Stimulated activated CD4-positive, alpha-beta T cell treated with anti-CD3 and anti-CD28 coated beads, Interleukin-12 subunit alpha, Interleukin-12 subunit beta, amount 100 ng/mL, for 4 hours (primary cell): ENCODE data around the gene C11orf54.
"Not testable (repeated sequence)": the region's sequence is repeated elsewhere in the genome, so short reads cannot be mapped to it uniquely, and the experiment has no call there.

Experiments
- DNase-seq: peaks from one replicate; pipeline ENCODE4 v3.0.0-alpha.2; 2020

The C11orf54 gene

GRCh38 chr11:93735627-93736026 is 5.8 kb upstream of the C11orf54 start:
- DNase-seq = no peak

DNA sequence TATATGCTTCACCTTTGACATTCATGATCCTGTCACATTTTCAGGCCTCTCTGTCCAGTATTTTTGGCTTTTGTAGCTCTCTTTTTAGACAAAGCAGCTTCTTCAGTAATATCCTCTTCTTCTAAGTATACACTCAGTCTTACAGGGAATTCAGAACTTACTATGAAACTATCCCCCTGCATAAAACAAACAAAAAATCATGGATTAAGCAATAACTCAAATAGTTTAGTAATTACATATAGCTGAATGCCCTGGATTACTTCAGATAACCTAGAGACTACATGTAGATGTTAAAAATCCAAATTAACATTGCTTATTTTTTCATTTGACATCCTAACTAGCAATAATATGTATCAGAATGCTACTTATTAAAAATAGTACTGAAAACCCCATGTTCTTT is 5.3 kb upstream of the C11orf54 start:
- no peak for DNase-seq

DNA sequence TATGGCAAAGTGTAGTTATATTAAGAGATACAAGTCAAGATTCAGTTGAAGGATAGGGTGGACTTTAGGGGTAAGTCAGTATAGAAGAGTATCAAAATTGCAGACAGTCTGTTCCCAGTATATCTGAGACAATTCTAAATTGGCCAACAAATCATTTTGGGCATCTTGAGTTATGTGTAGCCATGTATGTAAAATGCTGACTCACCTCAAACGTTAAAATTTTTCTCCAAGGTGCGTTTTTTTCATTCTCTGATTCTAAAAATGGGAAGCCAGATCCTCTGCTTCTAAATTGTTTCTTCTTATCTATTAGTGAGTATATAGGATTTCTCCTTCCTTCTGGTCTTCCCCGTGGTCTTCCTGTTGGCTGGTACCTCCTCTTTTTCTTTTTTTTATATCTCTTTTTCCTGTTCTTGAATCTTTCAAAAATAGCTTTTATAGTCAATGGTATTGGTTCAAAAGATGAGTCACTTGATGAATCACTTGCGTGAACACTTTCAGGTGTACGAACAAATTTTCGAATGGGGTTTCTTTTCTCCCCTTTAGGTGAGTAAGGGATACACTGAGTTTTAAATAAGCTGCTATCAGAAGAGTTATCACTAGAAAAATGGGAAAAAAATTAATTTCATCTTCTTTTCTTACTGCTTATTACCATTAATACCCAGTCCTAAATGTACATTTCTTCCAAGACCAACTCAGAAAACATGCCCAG is 3.4 kb upstream of the C11orf54 start:
- no peak for DNase-seq

- no peak for DNase-seq
Measured at GRCh38 chr11:93738647-93739081, 2.8 kb upstream of the C11orf54 start.

- DNase-seq = peak; percentile 43
Measured at GRCh38 chr11:93740031-93740729, 1.3 kb upstream of the C11orf54 start.

GRCh38 chr11:93740730-93741093 is 760 bp upstream of the C11orf54 start:
- DNase-seq = peak; percentile 60

DNA sequence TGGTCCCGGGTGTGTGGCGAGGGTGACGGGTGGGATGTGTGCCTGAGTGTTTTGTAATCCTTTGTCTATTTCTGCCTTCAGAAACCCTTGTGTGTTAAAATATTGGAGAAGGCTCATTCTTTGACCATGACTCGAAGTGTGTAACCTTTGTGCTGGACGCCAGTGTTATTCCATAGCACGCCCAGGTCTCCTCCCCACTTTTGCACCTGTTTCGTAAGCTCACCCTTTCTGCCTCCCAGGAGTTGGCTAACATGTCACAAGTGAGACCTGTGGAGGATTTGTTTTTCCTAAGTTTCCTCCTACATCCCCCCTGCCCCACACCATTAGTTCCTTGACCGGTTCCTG is 382 bp downstream of the C11orf54 start:
- no peak for DNase-seq

- DNase-seq = no peak
Measured at GRCh38 chr11:93743291-93743690, 1.8 kb downstream of the C11orf54 start.

DNA sequence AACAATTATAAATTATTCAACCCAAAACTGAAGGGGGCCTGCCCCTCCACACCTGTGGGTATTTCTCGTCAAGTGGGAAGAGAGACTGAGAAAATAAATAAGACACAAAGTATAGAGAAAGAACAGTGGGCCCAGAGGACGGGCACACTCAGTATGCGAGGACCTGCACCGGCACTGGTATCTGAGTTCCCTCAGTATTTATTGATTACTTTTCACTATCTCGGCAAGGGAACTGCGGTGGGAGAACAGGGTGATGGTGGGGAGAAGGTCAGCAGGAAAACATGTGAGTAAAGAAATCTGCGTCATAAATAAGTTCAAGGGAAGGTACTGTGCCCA is 3.2 kb downstream of the C11orf54 start:
- no peak for DNase-seq

GRCh38 chr11:93745005-93745755 is 3.7 kb downstream of the C11orf54 start:
- not testable (repeated sequence) for DNase-seq

GRCh38 chr11:93746101-93746500 is 4.6 kb downstream of the C11orf54 start:
- no peak for DNase-seq

- DNase-seq = no peak
Measured at GRCh38 chr11:93747122-93747521, 5.7 kb downstream of the C11orf54 start.

DNA sequence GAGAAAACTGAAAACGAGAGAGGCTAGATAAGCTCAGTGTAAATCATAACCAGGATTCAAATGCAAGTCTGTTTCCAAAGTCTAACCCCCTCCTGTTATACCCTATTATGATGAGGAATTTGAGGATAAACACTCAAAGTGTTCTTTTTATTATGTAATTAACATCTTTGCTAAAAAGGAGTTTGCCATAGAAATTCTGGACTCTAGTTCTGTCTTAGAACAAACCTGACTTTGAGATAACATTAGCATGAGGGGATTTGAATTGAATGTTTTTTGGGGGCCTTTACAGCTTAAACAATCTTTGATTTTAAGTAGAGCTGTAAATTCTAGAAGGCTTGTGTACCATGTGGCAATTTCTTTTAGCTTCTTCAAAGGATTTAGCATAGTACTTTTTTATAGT is 9.5 kb downstream of the C11orf54 start:
- no peak for DNase-seq

- DNase-seq = no peak
Measured at GRCh38 chr11:93753241-93753640, 11.8 kb downstream of the C11orf54 start.

DNA sequence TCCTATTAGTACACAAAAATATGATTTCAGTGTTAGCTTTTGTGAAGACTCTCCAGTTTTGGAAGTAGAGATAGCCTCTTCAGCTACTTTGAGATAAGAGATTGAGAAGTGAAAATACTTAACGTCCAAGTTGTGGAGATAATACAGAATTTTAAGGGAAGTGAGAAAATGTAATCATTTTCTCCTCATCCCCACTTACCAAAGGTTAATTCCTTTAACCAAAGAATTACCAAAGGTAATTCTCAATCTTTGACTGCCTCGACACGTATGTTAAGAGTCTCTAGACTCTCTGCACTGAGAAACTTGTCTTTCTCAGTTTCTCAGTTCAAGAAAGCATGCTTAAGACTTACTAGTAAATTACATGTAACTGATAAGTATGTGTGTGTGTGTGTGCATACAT is 15.3 kb downstream of the C11orf54 start:
- no peak for DNase-seq

DNA sequence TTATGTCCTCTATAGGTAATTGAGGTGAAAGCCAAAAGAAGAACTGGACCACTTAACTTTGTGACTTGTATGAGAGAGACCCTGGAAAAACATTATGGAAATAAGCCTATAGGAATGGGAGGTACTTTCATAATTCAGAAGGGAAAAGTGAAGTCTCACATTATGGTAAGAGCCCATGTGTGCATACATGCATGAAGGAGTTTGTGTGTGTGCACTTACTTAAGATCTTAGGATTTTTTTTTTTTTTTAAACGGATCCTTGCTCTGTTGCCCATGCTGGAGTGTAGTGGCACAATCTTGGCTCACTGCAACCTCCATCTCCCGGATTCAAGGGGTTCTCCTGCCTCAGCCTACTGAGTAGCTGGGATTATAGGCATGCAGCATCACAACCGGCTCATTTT is 15.8 kb downstream of the C11orf54 start:
- DNase-seq = no peak

DNA sequence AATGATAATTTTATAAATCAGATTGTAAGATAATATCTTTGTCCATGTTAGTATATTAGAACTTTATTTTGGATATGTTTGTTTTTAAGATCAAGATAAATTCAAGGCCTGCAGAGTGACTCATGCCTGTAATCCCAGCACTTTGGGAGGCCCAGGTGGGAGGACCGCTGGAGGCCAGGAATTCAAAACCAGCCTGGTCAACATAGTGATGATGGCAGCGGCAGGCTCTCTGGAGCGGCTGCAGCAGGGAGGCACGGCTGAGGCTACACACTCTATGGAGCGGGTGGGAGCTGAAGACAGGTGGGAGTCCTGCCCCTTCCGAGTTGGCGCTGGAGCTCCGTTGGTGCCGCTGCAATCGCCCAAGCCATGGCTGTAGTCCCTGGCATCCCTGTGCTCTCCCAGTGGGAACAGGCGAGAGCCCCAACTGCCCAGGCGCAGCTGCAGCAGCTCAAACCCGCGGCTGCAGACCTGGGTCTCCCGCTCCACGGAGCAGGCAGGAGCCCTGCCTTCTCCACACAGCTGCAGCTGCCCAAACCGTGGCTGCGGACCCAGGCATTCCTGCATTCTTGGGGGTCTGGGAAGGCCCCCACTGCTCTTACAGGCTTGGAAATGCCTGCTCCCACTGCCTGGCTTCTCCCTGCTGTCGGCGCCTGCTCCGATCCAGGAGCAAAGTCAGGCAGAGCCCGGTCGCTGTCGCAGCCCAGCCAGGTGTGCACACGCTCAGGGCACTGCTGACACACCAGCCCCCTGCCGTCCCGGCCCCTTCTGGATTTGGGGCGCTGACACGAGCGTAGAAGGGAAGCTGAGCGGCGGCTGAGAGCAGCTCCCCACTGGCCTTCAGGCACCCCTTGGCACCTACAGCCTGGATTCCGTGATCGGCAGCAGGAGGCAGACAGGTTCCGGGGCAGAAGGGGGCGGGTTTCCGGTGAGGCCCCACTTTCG is 16.7 kb downstream of the C11orf54 start:
- DNase-seq = no peak

DNA sequence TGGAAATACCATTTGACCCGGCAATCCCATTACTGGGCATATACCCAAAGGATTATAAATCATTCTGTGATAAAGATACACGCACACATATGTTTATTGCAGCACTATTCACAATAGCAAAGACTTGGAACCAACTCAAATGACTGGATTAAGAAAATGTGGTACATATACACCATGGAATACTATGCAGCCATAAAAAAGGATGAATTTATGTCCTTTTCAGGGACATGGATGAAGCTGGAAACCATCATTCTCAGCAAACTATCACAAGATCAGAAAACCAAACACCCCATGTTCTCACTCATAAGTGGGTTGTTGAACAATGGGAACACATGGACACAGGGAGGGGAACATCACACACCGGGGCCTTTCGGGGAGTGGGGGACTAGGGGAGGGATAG is 17.7 kb downstream of the C11orf54 start:
- DNase-seq = not testable (repeated sequence)

GRCh38 chr11:93761910-93762309 is 20.4 kb downstream of the C11orf54 start:
- DNase-seq = no peak

DNA sequence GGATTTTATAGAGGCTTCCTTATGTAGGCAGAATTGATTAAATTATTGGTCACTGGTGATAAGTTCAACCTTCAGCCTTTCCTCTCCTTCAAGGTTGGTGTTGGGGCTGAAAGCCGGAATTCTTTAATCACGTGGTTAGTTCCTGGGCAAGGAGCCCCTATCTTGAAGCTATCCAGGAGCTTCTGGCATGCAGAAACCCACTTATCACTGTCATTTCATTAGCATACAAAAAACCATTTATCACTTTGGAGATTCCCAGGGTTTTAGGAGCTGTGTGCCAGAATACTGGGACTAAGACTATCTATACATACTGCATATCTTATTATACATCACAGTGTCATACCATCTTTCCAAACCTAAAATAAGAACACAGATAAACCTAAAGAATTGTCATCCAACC is 24.1 kb downstream of the C11orf54 start:
- DNase-seq = no peak

- no peak for DNase-seq
Measured at GRCh38 chr11:93766504-93766903, 25.0 kb downstream of the C11orf54 start.

DNA sequence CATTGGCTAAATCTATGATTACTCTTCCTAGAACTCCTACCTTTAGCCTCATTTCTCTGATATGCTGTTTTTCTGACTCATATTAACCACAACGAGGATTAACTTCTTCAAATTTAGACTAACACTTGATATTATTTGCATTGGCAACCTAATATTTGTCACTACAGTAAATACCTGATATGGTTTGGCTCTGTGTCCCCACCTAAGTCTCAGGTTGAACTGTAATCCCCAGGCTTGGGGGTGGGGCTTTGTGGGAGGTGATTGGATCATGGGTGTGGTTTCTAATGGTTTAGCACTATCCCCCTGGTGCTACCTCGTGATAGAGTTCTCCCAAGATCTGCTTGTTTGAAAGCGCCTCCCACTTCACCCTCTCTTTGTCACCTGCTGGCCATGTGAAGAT is 25.5 kb downstream of the C11orf54 start:
- no peak for DNase-seq

GRCh38 chr11:93770160-93770559 is 28.7 kb downstream of the C11orf54 start:
- no peak for DNase-seq
